HepG2 (cell line): ENCODE measurements around the gene PPARA. TPM values are rescaled to one million over a fixed set of nuclear protein-coding genes. Genes with fewer than 3 reads are reported as not detected.

Source experiments
- ATAC-seq: fragments of 200-7000 bp; cut with Tn5 transposase; 3 replicates; pipeline ENCODE4 v1.9.1; 2020; ENCODE audit warnings: mild to moderate bottlenecking, moderate library complexity
- BruUV-seq: library from RNA; stranded (reverse); fragments of 400-500 nt; replicated peaks from 2 replicates; lab custom pipeline; 2021; lab: Mats Ljungman, UMichigan
- CTCF ChIA-PET: fragments of 300-600 bp; formaldehyde crosslinking; extraction: SDS; loops from one replicate; lab custom pipeline; 2021; ENCODE audit warnings: low total read pairs, inconsistent platforms, low intra/inter-chr PET ratio; lab: Yijun Ruan, JAX
- POLR2A ChIA-PET: fragments of 350-600 bp; sonication (Branson Sonifier 250); formaldehyde crosslinking; loops from one replicate; lab custom pipeline; 2020; ENCODE audit warnings: antibody characterized with exemption, inconsistent platforms; lab: Yijun Ruan, JAX
- DNase-seq: peaks from one replicate; pipeline ENCODE4 v3.0.0-alpha.2; 2015; ENCODE audit warnings: low spot score
- FAIRE-seq: peaks from 3 replicates; lab custom pipeline; 2011; peaks lifted over from hg19 to GRCh38; lab: Jason Lieb, UNC
- H2AFZ ChIP-seq: one replicate; pipeline ENCODE4 v1.6.1; 2011; ENCODE audit warnings: low read length, inconsistent platforms
- H3K27ac ChIP-seq: fragments of 300-600 bp; 3 replicates; pipeline ENCODE4 v1.8.0; 2011; ENCODE audit warnings: mixed run types, mild to moderate bottlenecking, mixed read lengths, low read length, inconsistent platforms; ENCODE audit not compliant: insufficient read depth; ENCODE audit errors: extremely low read length
- H3K27me3 ChIP-seq, 2 experiments: fragments of 200-600 bp in 1 of 2; 2 replicates in 1 of 2; 3 replicates in 1 of 2; pipeline versions ENCODE4 v1.6.0 to v1.8.0; 2011; ENCODE audit warnings: low read length in 2 of 2, mild to moderate bottlenecking in 2 of 2, moderate library complexity in 2 of 2, inconsistent platforms in 1 of 2; ENCODE audit not compliant: insufficient read depth in 2 of 2, control insufficient read depth in 1 of 2
- H3K36me3 ChIP-seq, 2 experiments: fragments of 200-600 bp in 1 of 2; replicated peaks in 1 of 2; 2 replicates in 1 of 2; 3 replicates in 1 of 2; pipeline versions ENCODE4 v1.5.1 to v1.8.0; 2011; ENCODE audit warnings: low read length in 2 of 2, inconsistent platforms in 1 of 2; ENCODE audit not compliant: insufficient read depth in 2 of 2, control insufficient read depth in 1 of 2
- H3K4me1 ChIP-seq: 2 replicates; pipeline ENCODE4 v1.5.1; 2012; ENCODE audit warnings: low read length, inconsistent platforms; ENCODE audit not compliant: insufficient read depth
- H3K4me2 ChIP-seq: 2 replicates; pipeline ENCODE4 v1.6.0; 2011; ENCODE audit warnings: low read depth, low read length, inconsistent platforms
- H3K4me3 ChIP-seq, 3 experiments: fragments of 200-600 bp in 1 of 3; sonication (generic), shearing (Covaris generic) in 1 of 3; replicated peaks in 1 of 3; 2 replicates each; pipeline ENCODE4 v1.5.1; 2011 to 2016; ENCODE audit warnings: low read length in 3 of 3, inconsistent platforms in 2 of 3, low read depth in 2 of 3, mild to moderate bottlenecking in 2 of 3, control low read depth in 1 of 3, mixed read lengths in 1 of 3; ENCODE audit not compliant: insufficient read depth in 1 of 3
- H3K79me2 ChIP-seq: one replicate; pipeline ENCODE4 v1.6.1; 2011; ENCODE audit warnings: low read length, inconsistent platforms; ENCODE audit not compliant: insufficient read depth
- H3K9ac ChIP-seq: 2 replicates; pipeline ENCODE4 v1.6.0; 2011; ENCODE audit warnings: mild to moderate bottlenecking, low read depth, low read length, inconsistent platforms; ENCODE audit not compliant: insufficient read depth
- H3K9me3 ChIP-seq: 2 replicates; pipeline ENCODE4 v1.5.1; 2012; ENCODE audit warnings: mild to moderate bottlenecking, low read length
- H4K20me1 ChIP-seq: 2 replicates; pipeline ENCODE4 v1.6.0; 2011; ENCODE audit warnings: inconsistent platforms, mild to moderate bottlenecking, low read length, moderate library complexity; ENCODE audit not compliant: insufficient read depth
- AGO2 ChIP-seq: fragments of 200-400 bp; formaldehyde crosslinking; optimal IDR thresholded peaks from 2 replicates; pipeline ENCODE3; 2017; ENCODE audit warnings: mild to moderate bottlenecking, low read depth, low read length, moderate library complexity
- ATAD3A ChIP-seq: sonication (generic); formaldehyde crosslinking; IDR thresholded peaks from 2 replicates; pipeline ENCODE4 v1.4.0; 2020; ENCODE audit warnings: missing genetic modification reagents
- POLR2A ChIP-seq, 2 experiments: IDR thresholded peaks; 2 replicates each; pipeline ENCODE4 v1.6.1; 2011; ENCODE audit warnings: low read depth in 2 of 2, low read length in 2 of 2, mild to moderate bottlenecking in 1 of 2, moderate library complexity in 1 of 2; ENCODE audit not compliant: insufficient read depth in 1 of 2
- RARA ChIP-seq: IDR thresholded peaks from 2 replicates; pipeline ENCODE4 v1.6.1; 2016; ENCODE audit warnings: missing genetic modification reagents, missing compliant biosample characterization
- RBFOX2 ChIP-seq: fragments of 200-400 bp; formaldehyde crosslinking; IDR thresholded peaks from 2 replicates; pipeline ENCODE4 v1.6.1; 2017; ENCODE audit warnings: low read depth, mild to moderate bottlenecking, low read length
- SALL1 ChIP-seq: sonication (generic); formaldehyde crosslinking; IDR thresholded peaks from 2 replicates; pipeline ENCODE4 v1.8.0; 2022; ENCODE audit warnings: mild to moderate bottlenecking, missing genetic modification reagents
- WGBS: methylation state at CpG from one replicate; pipeline ENCODE4 v1.1.6; 2017; ENCODE audit warnings: low lambda C conversion rate; 5-methylcytosine and 5-hydroxymethylcytosine counted together
- in situ Hi-C: cut with HindIII; loops from 2 replicates; pipeline ENCODE4 v1.10.0; 2017; ENCODE audit warnings: low pct_unique_long_range_greater_than_20kb; ENCODE audit not compliant: extremely low pct_ligation_motif_present
- intact Hi-C: fragments of 100-400 bp; cut with micrococcal nuclease; formaldehyde crosslinking; loops from one replicate; pipeline ENCODE4 v1.10.0; 2022; ENCODE audit not compliant: unreplicated experiment
- polyA plus RNA-seq, 8 experiments: library from polyadenylated mRNA; depleted of rRNA in 3 of 8; stranded (reverse) in 7 of 8; unstranded in 1 of 8; fragments of >200 nt; fragmentation: Illumina TruSeq in 4 of 8; extraction: Trizol in 4 of 8; gene quantifications; 2 replicates each; pipeline versions ENCODE4 v1.2.1 to v1.2.3, GENCODE V29; 2011 to 2016; ENCODE audit warnings: low read depth in 4 of 8, missing spikeins in 1 of 8, mixed read lengths in 1 of 8; ENCODE audit not compliant: insufficient read depth in 1 of 8
- total RNA-seq, 5 experiments: library from RNA; depleted of rRNA; stranded (reverse); fragments of >200 nt; fragmentation: Illumina TruSeq; extraction: Trizol; gene quantifications; 2 replicates each; pipeline ENCODE4 v1.2.3, GENCODE V29; 2016; ENCODE audit warnings: low read depth in 1 of 5
- TF ChIP-seq, protein P1 (sequence below): sonication (generic); formaldehyde crosslinking; IDR thresholded peaks from 2 replicates; pipeline ENCODE4 v1.8.0; 2022; ENCODE audit warnings: missing genetic modification reagents, low read depth, mild to moderate bottlenecking, borderline replicate concordance

PPARA gene
- total and polyA plus RNA-seq, 2 of the 13 experiments (the other 11 are each of a cell fraction or from before 2014, with no cell fraction given) = 18.2 to 24.7 TPM

DNA sequence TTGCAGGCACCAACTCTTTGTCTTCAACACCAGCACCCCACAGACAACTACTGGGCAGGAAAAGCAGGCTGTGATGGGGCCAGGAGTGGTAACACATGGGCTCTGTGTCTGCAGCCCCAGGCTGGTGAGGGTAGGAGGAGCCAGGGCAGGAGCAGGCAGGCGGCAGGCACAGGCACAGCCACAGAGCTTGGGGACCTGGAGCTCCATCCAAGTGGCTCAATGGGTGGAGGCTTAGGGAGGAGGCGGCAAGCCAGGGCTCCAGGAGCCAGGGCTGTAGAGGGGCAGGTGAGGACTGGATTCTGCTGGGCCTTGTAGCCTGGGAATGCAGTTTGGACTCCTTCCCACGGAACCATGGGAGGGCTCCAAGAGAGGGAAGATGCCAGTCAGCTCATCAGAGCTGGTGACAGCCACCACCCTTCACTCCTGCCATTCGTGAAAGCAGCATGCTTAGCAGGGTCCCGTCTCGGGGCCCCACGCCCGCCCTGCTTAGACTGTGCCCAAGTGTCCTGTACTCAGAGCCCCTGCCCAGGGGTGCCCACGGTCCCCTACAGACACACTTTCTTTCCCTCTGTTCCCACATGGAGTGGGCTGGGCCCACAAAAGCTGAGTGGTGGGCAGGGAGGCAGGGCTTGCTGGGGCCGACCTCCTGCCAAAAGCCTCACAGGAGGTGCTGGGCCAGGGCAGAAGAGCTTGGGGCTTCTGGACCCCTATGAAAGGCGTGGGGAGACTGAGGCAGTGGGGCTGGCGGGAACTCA lies 129.9 kb downstream of the PPARA start:
- H3K9ac ChIP-seq = no peak overlapping the region
- ATAC-seq (no peak), FAIRE-seq (no peak), DNase-seq (no peak)
- H2AFZ ChIP-seq = no peak overlapping the region
- H3K4me2 ChIP-seq = no peak overlapping the region
- H3K36me3 ChIP-seq = peaks cover 62 to 93% of the 10 kb centered on the region in 2 experiments
- POLR2A ChIA-PET = interaction anchor here (0.5 to 6.2 kb wide), 4 partner anchors 10 to 180 kb away, joined by 3 to 41 read pairs (median 3); partner anchors contain the start of gene TTC38
- no peaks in the 10 kb centered on the region for H3K27me3 ChIP-seq
- H3K79me2 ChIP-seq = no peaks in the 10 kb centered on the region
- H3K27ac ChIP-seq = no peak overlapping the region
- TF ChIP-seq RBFOX2 = 0 out of 2 replicates have a peak, but pooled peaks have one; percentile 43
- TF ChIP-seq AGO2 = peak; percentile 78
- no peak for TF ChIP-seq RARA (CRISPR knock-in tag)
- no peak for TF ChIP-seq SALL1
- TF ChIP-seq, protein P1, sequence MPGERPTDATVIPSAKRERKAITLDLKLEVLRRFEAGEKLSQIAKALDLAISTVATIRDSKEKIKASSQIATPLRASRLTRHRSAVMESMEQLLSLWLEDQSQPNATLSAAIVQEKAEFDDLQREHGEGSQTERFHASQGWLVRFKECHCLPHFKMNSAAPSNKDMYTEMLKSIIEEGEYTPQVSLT = no peak
- TF ChIP-seq, all 625 proteins: peak for 2
- 100% methylated on average over 6 of the region's 12 CpGs for WGBS
- no peaks in the 10 kb centered on the region for H3K9me3 ChIP-seq
- H3K4me1 ChIP-seq = no peaks in the 10 kb centered on the region
- no TSS peak for BruUV-seq
- H4K20me1 ChIP-seq = peaks cover 7% of the 10 kb centered on the region
- no peak overlapping the region for H3K4me3 ChIP-seq
- CTCF ChIA-PET = no interaction called here
- in situ Hi-C loops (no loop called here), intact Hi-C loops (no loop called here)

DNA sequence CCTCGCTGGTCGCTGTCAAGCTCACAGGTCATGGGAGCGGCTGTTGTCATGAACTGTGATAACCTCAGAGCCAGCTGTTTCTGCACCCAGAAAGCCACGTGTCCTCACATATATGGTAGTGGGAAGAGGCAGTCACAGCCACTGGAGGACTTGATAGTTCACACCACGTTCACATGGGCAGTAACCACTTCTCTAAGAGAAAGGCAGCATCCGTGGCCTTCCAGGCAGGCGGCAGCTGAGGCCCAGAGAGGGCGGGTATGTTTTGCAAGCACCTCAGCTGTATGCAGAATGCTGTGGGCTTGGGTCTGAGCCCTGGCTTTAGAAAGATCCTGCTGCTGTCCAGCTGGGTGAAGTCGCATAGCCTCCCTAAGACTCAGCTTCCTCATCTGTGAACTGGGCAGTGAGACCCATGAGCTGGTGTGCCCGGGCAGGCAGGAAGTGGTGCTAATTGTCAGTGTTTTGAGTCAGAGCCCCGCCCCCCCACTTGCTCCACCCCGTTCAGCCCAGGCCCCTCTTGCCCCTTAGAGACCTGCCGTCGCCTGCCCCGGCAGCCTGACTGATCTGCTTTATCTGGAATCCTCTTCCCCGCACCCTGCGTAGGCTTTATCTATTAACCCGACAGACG lies 130.8 kb downstream of the PPARA start:
- 0 out of 2 replicates have a peak, but pooled peaks cover 3% of the 10 kb centered on the region for H4K20me1 ChIP-seq
- WGBS = 99% methylated on average over 15 of the region's 19 CpGs
- no peak overlapping the region for H3K4me3 ChIP-seq
- no peak overlapping the region for H3K4me2 ChIP-seq
- H3K36me3 ChIP-seq = peaks cover 61 to 90% of the 10 kb centered on the region in 2 experiments
- no TSS peak for BruUV-seq
- ChIA-PET CTCF (no interaction called here), POLR2A (interaction anchor here (0.5 to 6.2 kb wide), 4 partner anchors 9 to 179 kb away, joined by 3 to 41 read pairs (median 3); partner anchors contain the start of gene TTC38)
- no peaks in the 10 kb centered on the region for H3K9me3 ChIP-seq
- no peak overlapping the region for H2AFZ ChIP-seq
- H3K27ac ChIP-seq = no peak overlapping the region
- ATAC-seq (no peak), FAIRE-seq (no peak), DNase-seq (no peak)
- H3K9ac ChIP-seq = no peak overlapping the region
- in situ Hi-C loops = no loop called here
- no peak for TF ChIP-seq ATAD3A
- peak in 1 of 2 experiments; percentile 27; a peak in 1 of 4 replicates for TF ChIP-seq POLR2A (IDR thresholded peaks at IDR 0.05; ENCODE audit: insufficient read depth in 1 of 2, low read depth in 2 of 2, low read length in 2 of 2)
- peak; percentile 7 for TF ChIP-seq AGO2
- no peaks in the 10 kb centered on the region for H3K79me2 ChIP-seq
- no peaks in the 10 kb centered on the region for H3K4me1 ChIP-seq
- H3K27me3 ChIP-seq = no peaks in the 10 kb centered on the region
- intact Hi-C loops = no loop called here
